Smooth muscle cell (in vitro differentiated cells): Measurements from ENCODE around the gene TULP4. TPM values are rescaled to one million over a fixed set of nuclear protein-coding genes. Genes with fewer than 3 reads are reported as not detected.

Experiments used
- DNase-seq: peaks from one replicate; lab custom pipeline; 2025; ENCODE audit not compliant: unreplicated experiment; lab: John Stamatoyannopoulos, UW
- H2AFZ ChIP-seq: fragments of 200-600 bp; sonication (generic); 2 replicates; pipeline ENCODE4 v1.6.0; 2016; ENCODE audit warnings: antibody characterized with exemption, low read depth, mild to moderate bottlenecking
- H3F3A ChIP-seq: fragments of 200-600 bp; sonication (generic); 2 replicates; pipeline ENCODE4 v1.6.0; 2017; ENCODE audit warnings: antibody characterized with exemption, low read depth
- H3K27ac ChIP-seq: fragments of 200-600 bp; sonication (generic); 2 replicates; pipeline ENCODE4 v1.5.1; 2016; ENCODE audit warnings: low read depth, mild to moderate bottlenecking
- H3K27me3 ChIP-seq: fragments of 200-600 bp; sonication (generic); 2 replicates; pipeline ENCODE4 v1.6.1; 2016; ENCODE audit warnings: low read depth, mild to moderate bottlenecking
- H3K36me3 ChIP-seq: fragments of 200-600 bp; sonication (generic); 2 replicates; pipeline ENCODE4 v1.5.1; 2016; ENCODE audit warnings: low read depth
- H3K4me1 ChIP-seq: fragments of 200-600 bp; sonication (generic); 2 replicates; pipeline ENCODE4 v1.5.1; 2016; ENCODE audit warnings: low read depth
- H3K4me2 ChIP-seq: fragments of 200-600 bp; sonication (generic); 2 replicates; pipeline ENCODE4 v1.6.0; 2016; ENCODE audit warnings: mild to moderate bottlenecking
- H3K4me3 ChIP-seq: fragments of 200-600 bp; sonication (generic); 2 replicates; pipeline ENCODE4 v1.5.1; 2016; ENCODE audit warnings: mild to moderate bottlenecking
- H3K79me2 ChIP-seq: fragments of 200-600 bp; sonication (generic); 2 replicates; pipeline ENCODE4 v1.6.0; 2016; ENCODE audit warnings: low read depth, mild to moderate bottlenecking
- H3K9ac ChIP-seq: fragments of 200-600 bp; sonication (generic); 2 replicates; pipeline ENCODE4 v1.6.0; 2016; ENCODE audit warnings: low read depth
- H3K9me3 ChIP-seq: fragments of 200-600 bp; sonication (generic); replicated peaks from 2 replicates; pipeline ENCODE4 v1.5.1; 2016; ENCODE audit warnings: low read depth
- H4K20me1 ChIP-seq: fragments of 200-600 bp; sonication (generic); 2 replicates; pipeline ENCODE4 v1.6.0; 2016; ENCODE audit warnings: low read depth
- CTCF ChIP-seq: fragments of 200-600 bp; sonication (generic); IDR thresholded peaks from 2 replicates; pipeline ENCODE4 v1.5.1; 2017; ENCODE audit warnings: borderline replicate concordance, mild to moderate bottlenecking, antibody characterized with exemption; ENCODE audit not compliant: insufficient read depth, poor library complexity, severe bottlenecking
- WGBS: methylation state at CpG from one replicate; pipeline ENCODE4 v1.1.7; 2016; ENCODE audit warnings: low lambda C conversion rate; 5-methylcytosine and 5-hydroxymethylcytosine counted together
- polyA plus RNA-seq: library from polyadenylated mRNA; unstranded; fragments of >200 nt; fragmentation: Nextera tagmentation; extraction: Ambion mirVana; gene quantifications from 2 replicates; pipeline ENCODE4 v1.2.1, GENCODE V29; 2016
- total RNA-seq: library from RNA; depleted of rRNA; stranded (reverse); fragments of >200 nt; gene quantifications from 2 replicates; pipeline ENCODE4 v1.2.3, GENCODE V29; 2014

TULP4 gene
- total and polyA plus RNA-seq, 2 experiments from 2014 or later, result 16.1 to 85.0 TPM

GRCh38 chr6:158422629-158423238 is 110.5 kb downstream of the TULP4 start:
- H4K20me1 ChIP-seq, result no peaks in the 10 kb centered on the region
- no peaks in the 10 kb centered on the region for H3K27me3 ChIP-seq
- no peak overlapping the region for H3K27ac ChIP-seq
- WGBS, result 84% methylated on average over 15 of the region's 15 CpGs
- no peaks in the 10 kb centered on the region for H3K4me1 ChIP-seq
- H2AFZ ChIP-seq, result no peak overlapping the region
- H3K4me3 ChIP-seq, result no peak overlapping the region
- no peak for DNase-seq
- H3K9me3 ChIP-seq, result no peaks in the 10 kb centered on the region
- peaks cover 3% of the 10 kb centered on the region for H3K79me2 ChIP-seq
- no peak overlapping the region for H3K4me2 ChIP-seq
- H3K9ac ChIP-seq, result no peak overlapping the region
- peaks cover 2% of the 10 kb centered on the region for H3F3A ChIP-seq
- TF ChIP-seq CTCF, result no peak
- peaks cover 3% of the 10 kb centered on the region for H3K36me3 ChIP-seq

GRCh38 chr6:158431036-158431435 is 118.8 kb downstream of the TULP4 start:
- no peaks in the 10 kb centered on the region for H3K79me2 ChIP-seq
- H3K4me3 ChIP-seq, result no peak overlapping the region
- no peak for TF ChIP-seq CTCF
- DNase-seq, result no peak
- H3K27ac ChIP-seq, result no peak overlapping the region
- no peak overlapping the region for H2AFZ ChIP-seq
- H3F3A ChIP-seq, result no peaks in the 10 kb centered on the region
- H3K9ac ChIP-seq, result no peak overlapping the region
- no peaks in the 10 kb centered on the region for H3K4me1 ChIP-seq
- no peaks in the 10 kb centered on the region for H4K20me1 ChIP-seq
- 96% methylated on average over 4 of the region's 4 CpGs for WGBS
- H3K9me3 ChIP-seq, result no peaks in the 10 kb centered on the region
- no peaks in the 10 kb centered on the region for H3K36me3 ChIP-seq
- H3K27me3 ChIP-seq, result no peaks in the 10 kb centered on the region
- H3K4me2 ChIP-seq, result no peak overlapping the region

- H3K9me3 ChIP-seq, result no peaks in the 10 kb centered on the region
- no peak overlapping the region for H2AFZ ChIP-seq
- no peaks in the 10 kb centered on the region for H3K27me3 ChIP-seq
- no peaks in the 10 kb centered on the region for H4K20me1 ChIP-seq
- no peaks in the 10 kb centered on the region for H3F3A ChIP-seq
- H3K36me3 ChIP-seq, result no peaks in the 10 kb centered on the region
- 88% methylated on average over 13 of the region's 13 CpGs for WGBS
- no peak for TF ChIP-seq CTCF
- no peak overlapping the region for H3K27ac ChIP-seq
- H3K4me1 ChIP-seq, result no peaks in the 10 kb centered on the region
- no peaks in the 10 kb centered on the region for H3K79me2 ChIP-seq
- DNase-seq, result no peak
- no peak overlapping the region for H3K4me2 ChIP-seq
- H3K9ac ChIP-seq, result no peak overlapping the region
- no peak overlapping the region for H3K4me3 ChIP-seq
Observed at GRCh38 chr6:158431560-158431959, 119.3 kb downstream of the TULP4 start.

GRCh38 chr6:158437571-158437970 is 125.3 kb downstream of the TULP4 start:
- H4K20me1 ChIP-seq, result no peaks in the 10 kb centered on the region
- H2AFZ ChIP-seq, result no peak overlapping the region
- no peak for DNase-seq
- no peak overlapping the region for H3K4me2 ChIP-seq
- H3K79me2 ChIP-seq, result no peaks in the 10 kb centered on the region
- H3K9me3 ChIP-seq, result no peaks in the 10 kb centered on the region
- no peak overlapping the region for H3K27ac ChIP-seq
- WGBS, result 98% methylated on average over 3 of the region's 3 CpGs
- no peaks in the 10 kb centered on the region for H3K4me1 ChIP-seq
- H3K27me3 ChIP-seq, result no peaks in the 10 kb centered on the region
- no peak overlapping the region for H3K4me3 ChIP-seq
- no peaks in the 10 kb centered on the region for H3K36me3 ChIP-seq
- TF ChIP-seq CTCF, result no peak
- no peaks in the 10 kb centered on the region for H3F3A ChIP-seq
- no peak overlapping the region for H3K9ac ChIP-seq
